NCI-H2196 treated with DMSO at 0.1 percent for 48 hours (cell line): ENCODE measurements around the gene SYNGR2.

Experiments used
- DNase-seq: peaks from one replicate; lab custom pipeline; 2025; ENCODE audit not compliant: unreplicated experiment; lab: John Stamatoyannopoulos, UW

The SYNGR2 gene

DNA sequence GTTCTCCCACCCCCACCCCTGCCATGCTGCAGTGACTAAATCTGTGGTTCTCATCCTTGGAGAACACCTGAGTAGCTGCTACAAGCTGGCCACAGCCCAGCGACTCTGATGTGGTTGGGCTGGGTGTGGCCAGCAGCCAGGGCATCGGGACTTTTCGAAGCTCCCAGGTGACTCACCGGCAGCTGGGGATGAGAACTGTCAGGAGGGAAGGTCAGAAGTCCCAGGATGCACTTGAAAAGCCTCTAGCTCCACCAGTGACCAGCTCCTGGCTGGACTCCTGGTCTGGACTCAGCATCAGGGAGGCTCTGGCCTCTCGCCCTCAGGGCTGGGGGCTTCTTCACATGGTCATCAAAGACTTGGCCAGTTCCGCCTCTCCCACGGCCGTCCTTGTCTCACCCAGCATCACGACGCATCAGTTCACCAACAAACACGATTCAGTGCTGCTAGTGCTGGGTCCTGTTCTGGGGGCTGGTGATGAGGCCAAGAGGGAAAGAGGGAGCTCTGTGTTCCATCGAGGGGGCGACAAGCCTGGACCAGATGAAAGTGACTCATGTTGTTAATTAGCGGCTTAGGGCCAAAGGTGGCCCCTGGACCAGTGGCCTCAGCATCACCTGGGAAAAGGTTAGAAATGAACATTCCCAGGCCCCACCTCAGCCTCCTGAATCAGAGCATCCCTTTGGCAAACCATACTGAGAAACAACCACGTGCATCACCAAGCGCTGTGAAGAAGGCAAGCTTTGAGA lies 26.1 kb upstream of the SYNGR2 start:
- peak; percentile 92 for DNase-seq

DNA sequence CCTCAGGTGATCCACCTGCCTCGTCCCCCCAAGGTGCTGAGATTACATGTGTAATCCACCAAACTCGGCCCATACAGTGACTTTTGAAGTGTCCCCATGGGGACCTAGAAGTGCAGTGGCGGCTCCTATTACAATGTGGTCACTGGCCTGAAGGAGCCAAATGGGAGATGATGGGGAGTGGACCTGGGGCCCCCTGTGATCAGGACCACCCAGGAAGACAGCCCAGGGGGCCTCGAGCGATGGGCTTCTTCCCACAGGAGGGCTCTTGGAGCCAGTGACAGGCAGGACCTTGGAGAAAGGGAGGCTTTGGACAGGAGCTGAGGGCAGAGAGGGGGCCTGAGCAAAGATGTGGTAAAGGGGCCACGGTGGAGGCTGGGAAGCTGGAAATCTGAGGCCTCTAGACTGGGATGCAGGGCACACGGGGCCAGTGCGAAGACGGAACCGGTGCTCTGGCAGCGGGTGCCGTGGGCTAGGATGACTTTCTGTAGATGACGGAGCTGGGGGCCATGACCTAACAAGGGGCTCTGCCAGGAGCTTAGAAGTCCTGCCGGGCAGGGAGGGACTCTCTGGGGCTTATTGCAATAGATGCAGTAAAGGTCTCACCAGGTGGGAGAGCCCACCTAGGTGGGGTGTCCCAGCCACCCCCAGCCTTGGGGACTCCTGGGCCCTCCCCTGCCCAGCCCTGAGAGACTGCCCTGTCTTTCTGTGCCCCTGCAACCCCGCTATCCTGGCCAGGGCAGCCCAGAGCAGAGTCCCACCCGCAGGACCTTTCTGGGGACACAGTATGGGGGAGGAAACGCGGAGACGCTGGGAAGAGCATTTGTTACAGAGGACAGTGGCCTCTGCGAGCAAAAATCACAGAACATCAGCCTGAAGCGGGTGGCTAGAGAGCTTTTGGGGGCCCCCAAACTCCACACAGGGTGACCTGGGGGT lies 24.9 kb upstream of the SYNGR2 start:
- no peak for DNase-seq

- DNase-seq: peak; percentile 65
Observed at GRCh38 chr17:78144147-78144719, 24.1 kb upstream of the SYNGR2 start.

DNA sequence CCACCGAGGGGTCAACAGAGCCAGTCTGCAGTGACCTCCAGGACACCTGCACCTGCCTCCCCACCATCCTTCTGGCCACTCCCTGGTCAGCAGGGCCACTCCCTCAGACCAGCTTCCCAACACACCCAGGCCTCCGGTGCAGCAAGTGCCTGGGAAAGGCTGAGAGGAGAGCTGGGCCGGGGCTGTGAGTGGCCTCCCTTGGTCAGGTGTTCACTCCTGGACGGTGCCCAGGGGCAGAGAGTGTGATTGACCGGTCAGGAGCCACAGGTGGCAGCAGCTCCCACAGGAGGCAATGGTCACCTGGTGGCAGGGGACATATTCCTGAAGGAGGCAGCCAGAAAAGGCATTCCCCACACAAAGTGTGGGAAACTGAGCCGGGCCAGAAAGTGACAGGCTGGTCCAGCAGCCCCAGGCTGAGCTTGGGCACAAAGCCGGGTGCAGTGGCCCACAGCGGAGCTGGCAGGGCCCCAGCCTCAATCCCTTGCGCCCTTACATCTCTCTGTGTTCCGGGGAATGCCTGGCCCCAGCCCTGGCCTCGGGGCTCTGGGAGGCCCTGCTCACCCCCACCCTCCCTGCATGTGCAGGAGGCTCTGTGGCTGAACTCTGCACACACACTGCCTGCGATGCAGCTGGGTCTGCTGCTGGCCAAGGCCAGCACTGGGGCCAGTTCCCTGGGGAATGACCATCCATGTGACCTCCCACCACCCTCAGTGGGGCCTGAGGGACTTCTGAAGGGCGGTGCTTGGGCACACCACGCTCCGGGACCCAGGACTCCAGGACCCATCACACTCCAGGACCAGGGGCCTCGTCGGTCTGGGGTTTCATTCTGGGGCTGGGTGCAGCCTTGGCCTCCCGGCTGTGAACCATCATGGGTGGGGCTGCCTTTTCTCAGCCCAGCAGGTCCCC lies 23.4 kb upstream of the SYNGR2 start:
- peak; percentile 28 for DNase-seq

DNA sequence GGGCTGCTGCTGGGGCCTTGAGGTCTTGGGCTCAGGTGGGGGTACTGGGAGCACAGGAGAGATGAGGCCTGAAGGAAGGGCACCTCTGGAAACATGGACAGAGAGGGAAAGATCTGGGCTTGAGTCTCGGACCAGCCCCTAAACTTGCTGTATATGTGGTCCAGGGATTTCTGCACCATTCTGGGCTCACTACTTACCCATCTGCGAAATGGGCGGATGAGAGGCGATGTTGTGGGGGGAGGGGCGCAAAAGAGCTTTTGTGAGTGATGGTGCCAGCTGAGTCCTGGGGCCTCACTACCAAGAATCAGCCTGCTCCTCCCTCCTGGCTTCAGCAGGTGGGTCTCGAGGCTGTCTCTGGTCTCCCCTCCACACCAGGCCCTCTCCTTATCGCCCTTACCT lies 21.9 kb upstream of the SYNGR2 start:
- no peak for DNase-seq

DNA sequence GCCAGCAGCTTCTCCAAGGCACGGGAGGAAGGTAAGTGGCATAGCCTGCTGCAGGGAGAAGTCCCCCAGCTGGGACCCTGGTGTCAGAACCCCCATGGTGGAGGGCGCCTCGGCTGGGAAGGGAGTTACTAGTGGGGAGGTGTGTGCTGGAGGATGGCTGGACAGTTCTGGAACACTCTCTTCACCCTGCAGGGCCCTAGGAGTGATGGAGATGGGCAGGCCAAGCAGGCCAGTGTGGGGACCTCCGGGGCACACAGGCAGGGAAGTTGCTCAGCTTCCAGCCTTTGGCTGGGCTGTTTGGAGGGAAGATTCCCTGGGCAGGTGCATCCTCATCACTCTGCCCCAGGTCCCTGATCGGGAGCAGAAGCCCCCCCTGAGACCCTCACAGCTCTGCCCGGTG lies 21.5 kb upstream of the SYNGR2 start:
- DNase-seq: no peak

DNA sequence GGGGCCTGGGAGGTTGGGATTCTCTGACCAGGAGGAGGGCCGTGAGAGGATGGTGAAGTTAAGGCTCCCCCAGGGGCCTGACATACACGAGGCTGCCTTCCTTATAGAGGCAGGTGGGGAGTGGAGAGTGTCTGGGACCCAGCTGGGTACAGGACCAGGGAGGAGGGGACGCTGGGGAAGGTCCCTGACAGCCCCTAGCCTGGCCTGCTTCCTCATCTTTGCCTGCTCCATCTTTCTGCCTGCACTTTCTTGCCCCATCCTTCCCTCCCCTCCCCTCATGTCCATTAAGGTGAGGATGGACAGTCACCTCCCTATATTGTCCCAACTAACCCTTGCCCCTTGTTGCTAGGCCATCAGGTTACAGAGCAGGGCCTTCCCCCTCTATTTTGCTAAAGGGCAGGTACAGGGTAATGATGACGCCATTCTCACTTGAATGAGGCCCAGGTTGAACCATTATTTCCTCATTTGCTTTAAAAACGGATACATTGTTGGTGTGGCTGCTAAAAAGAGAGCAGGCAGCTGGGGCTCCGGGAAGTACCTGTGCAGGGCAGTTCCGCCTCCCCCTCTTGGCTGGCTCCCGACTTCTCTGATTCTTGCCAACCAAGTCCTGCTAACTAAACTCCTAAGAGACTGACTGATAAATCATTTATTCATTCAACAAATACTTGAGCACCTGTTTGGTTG lies 20.9 kb upstream of the SYNGR2 start:
- DNase-seq: no peak

DNA sequence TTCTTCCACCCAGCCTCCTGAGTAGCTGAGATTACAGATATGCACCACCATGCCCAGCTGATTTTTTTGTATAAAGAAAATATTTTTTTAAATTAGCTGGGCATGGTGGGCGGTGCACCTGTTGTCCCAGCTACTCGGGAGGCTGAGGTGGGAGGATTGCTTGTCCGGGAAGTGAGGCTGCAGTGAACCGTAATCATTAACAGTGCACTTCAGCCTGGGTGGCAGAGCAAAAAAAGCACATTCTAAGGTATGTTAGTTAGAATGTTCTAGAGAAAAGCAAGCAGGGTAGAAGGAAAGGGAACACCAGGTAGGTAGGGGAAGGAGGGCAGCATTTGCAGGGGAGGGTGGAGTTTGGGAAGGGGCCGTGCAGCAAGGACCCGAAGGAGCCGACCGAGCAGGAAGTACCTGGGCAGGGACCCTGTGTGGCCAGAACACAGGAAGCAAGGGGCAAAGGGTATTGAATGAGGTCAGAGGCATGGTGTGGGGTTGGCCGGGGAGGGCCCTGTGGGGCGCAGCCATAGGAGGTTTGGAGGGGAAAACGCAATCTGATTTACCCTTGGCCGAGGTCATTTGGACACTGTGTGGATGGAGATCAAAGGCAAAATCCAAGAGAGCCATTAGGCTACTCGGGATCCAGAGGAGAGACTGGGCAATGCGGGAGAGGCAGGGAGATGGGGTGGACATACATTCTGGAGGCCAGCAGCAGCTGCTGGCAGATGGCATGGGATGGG lies 19.9 kb upstream of the SYNGR2 start:
- no peak for DNase-seq

DNA sequence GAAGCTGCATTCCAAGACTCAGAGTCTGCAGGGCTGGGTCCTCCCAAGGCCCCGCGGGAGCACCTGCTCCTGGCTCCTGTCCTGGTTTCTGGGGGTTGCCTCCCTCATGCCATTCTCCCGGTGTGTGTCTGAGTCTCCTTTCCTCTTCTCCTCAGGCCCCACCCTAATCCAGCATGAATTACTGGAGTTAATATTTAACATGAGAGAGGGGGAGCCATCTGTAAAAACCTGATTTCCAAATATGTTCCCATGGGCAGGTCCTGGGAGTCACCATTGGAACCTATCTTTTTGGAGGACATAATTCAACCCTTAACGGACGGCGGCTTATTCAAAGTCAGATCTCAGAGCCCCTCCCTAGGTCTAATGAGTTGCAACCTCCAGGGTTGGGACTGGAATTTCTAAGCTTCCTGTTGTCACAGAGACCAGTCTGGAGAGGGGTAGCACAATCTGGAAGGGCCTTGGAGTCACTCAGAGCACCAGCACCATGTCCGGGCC lies 16.8 kb upstream of the SYNGR2 start:
- no peak for DNase-seq

DNA sequence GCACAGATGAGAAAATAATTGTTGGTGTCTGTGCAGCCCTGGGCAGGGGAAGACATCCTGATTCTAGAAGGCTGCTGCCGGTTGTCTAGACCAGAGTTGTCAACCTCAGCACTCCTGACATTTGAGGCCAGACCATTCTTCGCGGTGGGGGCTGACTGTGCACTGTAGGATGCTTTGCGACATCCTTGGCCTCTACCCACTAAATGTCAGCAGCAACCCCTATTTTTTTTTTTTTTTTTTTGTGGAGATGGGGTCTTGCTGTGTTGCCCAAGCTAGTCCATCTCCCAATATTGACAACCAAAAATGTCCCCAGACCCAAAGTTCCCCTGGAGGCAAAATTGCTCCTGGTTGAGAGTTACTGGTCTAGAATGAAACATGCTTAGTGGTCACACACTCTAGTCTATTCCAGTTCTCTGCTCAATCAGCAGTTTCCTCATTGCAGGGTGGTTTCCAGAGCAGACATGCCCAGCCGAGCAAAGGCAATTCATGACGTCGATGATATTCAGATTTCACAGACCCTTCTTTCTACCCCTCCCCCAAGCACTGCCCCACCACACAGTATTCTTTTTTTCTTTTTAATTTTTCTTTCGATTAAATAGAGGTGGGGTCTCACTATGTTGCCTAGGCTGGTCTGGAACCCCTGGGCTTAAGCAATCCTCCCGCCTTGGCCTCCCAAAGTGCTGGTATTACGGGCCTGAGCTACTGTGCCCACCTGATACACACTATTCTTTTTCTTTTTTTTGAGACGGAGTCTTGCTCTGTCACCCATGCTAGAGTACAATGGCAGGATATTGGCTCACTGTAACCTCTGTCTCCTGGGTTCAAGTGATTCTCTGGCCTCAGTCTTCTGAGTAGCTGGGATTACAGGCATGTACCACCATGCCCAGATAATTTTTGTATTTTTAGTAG lies 13.2 kb upstream of the SYNGR2 start:
- no peak for DNase-seq

- no peak for DNase-seq
Observed at GRCh38 chr17:78159575-78160158, 8.7 kb upstream of the SYNGR2 start.

DNA sequence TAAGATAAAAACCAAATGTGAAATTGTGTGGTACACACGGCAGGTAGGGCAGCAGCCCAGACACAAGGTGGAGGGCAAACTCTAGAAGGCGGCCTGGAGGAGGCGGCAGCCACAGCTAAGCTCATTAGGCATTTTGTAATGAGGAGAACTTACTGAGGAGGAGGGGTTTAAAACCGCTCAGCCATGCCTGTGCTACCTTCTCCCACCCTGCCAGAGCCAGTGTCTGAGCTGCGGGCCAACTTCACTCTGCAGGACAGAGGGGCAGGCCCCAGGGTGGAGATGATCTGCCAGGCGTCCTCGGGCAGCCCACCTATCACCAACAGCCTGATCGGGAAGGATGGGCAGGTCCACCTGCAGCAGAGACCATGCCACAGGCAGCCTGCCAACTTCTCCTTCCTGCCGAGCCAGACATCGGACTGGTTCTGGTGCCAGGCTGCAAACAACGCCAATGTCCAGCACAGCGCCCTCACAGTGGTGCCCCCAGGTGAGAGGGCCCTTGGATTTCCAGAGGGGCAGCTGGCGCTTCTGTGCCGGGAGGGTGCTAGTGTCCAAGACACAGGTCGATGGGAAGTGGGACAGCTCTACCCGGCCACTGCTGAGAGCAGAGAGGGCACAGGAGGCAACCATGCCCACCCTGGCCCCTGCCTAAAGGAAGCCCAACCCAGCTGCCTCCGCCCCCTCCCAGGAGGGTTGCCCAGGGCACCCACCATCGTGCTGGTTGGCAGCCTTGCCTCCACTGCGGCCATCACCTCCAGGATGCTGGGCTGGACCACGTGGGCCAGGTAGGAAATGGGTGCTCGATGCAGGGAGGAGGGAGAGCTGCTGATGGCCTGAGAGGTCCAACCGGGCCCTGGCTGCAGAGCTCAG lies 4.3 kb upstream of the SYNGR2 start:
- DNase-seq: peak; percentile 81

- DNase-seq: no peak
Observed at GRCh38 chr17:78164748-78165607, 3.4 kb upstream of the SYNGR2 start.

DNA sequence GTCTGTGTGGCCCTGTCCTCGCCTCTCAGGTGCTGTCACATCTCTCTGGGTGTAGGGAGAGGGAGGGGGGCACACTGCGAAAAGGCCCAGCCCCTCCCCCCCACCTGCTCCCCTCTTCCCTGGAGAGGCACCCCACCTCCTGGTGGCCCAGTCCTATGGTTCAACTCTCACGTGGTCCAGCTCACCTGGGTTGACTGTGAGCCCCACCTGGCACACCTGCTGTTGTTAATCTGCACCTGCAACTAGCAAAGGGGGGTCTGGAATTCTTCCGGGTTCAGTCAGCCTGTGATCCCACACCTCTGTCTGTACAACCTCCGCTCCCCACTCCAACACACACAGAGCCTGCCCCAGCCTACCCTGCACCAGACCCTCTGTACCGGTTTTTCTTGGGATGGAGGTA lies 2.0 kb upstream of the SYNGR2 start:
- no peak for DNase-seq

DNA sequence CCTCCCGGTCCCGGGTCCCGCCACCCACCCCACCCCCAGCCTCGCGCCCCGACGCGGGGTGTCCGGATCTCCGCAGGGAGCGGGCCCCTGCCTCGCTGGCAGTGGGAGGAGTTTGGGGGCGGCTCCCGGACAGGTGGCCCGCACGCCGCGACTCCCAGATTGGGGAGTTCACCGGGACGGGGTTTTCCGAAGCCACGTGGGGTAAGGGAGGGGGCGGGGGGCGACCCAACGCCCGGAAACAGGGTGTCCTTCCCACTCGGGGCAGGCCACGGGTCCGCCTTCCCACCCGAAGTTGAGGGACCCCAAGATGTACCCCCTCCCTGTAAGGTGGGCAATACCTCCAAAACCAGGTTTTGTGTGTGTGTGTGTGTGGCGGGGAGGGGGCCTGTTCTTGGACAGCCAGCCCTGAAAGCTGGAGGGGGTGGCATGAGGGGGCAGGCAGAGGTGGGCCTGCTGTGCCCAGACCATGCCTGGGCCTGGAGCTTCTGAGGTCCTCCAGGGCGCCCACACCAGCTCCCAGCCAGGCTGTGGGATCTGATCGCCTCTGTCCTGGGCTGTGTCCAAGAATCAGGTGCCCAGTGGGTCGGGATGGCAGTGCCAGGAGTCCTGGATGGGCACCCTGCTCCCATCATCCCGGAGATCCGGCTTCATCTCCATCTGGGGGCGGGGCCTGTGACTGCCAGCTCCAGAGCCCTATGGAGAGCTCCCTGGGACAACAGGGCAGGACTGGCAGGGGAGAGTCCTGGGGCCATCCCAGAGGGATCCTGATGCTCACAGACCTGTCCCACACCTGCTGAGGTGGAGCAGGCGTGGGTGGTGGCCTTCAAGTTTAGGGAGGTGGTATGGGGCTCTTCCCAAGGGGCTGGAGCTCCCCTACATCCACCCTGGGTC lies 767 bp downstream of the SYNGR2 start:
- peak; percentile 62 for DNase-seq
